Measurements from ENCODE around the gene VEZF1. TPM values are rescaled to one million over a fixed set of nuclear protein-coding genes. Genes with fewer than 3 reads are reported as not detected.
A peak's percentile ranks its signal among the peaks of the same experiment; 100 is the strongest.

VEZF1 gene
- total RNA-seq, 1 experiment from 2014 or later: 45.5 TPM

DNA sequence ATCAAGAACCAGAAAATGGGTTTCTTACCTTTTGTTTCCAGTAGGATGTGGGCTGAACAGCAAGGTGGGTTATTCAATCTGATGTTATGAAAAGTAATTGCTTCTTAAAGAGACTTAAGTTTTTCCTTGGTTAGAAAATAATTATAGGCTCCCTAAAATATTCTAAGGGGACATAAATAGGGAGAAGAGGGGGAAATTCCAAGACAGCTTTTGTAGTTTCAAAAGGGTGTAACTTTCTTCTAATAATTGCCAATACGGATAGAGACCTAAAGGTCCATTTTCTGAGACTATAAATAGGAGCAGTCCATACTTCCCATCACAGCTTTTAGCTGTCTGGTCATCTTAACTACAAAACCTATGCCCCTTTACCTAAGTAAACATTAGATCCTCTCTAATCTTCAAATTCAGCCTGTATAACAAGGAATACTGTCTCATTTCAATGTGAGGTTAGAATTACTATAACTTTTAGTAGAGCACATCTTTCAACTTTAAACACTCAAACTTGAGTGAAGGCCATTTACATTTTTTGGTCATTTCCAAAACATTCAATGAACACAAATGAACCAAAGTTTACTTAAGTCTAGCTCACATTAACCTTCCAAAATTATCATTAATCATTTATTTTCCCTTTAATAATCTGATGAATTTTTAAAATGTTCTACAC is 13.5 kb upstream of the VEZF1 start:
- DNase-seq (ENCODE audit: extremely low read depth, low read depth): no peak

DNA sequence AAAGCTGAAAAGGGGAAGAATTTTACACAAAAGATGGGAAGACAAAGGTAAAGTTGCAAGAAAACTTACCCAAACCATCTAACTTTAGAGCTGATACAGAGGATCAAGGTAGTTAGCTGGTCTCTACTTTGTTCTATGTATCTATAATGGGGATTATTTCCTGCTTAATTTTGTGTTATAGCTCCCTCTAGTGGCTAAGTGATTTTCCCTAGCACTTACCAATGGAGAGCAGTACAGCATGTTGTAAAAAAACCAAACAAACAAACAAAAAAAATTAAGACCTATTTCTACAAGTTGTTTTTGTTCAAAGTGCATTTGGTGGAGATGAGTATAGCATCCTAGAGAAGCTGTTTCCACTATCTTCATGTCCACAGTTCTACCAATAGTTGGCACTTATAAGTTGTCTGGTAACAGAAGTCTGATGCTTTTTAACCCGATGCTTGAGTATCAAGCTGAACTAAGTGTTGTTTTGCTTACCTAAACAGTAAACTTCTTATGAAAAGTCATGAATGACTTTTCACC is 11.5 kb upstream of the VEZF1 start:
- DNase-seq (ENCODE audit: extremely low read depth, low read depth): peak; percentile 77

DNA sequence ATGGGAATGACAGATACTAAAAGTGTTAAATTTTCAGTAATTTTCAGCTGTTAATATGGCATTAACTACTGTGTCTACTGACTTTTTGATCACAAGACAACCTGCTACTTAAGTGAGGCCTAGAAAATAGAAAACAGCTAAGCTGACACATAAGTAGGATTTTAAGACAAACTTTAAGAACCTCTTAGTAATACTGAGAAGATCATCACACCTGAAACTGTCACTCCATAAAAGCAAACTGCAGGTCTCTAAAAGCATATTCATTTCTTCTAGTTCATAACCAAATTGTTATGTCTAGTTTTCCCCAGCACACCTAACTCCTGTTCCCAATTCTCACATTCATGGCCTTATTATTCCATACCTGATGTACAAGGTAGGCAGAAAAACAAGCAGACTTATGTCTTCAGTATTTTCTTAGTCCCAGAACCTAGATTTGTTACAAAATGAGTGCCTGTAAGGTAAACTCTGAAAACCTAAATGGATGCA is 11.0 kb upstream of the VEZF1 start:
- DNase-seq (ENCODE audit: extremely low read depth, low read depth): no peak

DNA sequence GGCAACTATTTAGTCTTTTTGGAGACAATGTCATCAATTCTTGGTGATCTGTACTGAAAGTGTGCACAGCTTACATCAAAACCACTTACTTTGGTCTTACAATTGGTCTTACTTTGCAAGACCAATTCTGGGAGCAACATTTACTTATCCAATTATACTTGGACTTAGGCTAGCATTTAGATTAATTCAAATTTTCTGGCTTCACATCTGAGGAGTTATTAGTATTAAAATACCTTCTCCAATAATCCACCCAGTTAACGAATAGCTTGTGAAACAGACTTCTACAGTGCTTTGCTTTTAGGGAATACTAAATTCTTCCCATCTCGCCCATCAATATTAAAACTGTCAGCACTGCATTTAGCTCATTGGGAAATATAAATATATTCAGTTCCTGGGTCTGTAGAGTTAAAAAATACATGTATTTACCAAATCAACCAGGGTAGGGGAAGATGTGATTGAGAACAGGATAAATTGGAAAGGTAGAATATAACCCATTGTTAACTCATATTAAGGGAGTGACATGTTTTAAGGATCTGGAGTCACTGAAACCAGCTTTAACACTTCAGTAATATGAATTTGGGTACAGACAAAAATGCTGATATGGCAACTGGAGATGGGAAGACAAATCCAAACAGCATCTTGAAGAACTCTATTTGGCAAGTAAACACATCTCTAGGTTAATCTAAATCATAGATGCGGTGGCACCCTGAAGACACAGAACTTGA is 9.2 kb upstream of the VEZF1 start:
- no peak for DNase-seq (ENCODE audit: extremely low read depth, low read depth)

DNA sequence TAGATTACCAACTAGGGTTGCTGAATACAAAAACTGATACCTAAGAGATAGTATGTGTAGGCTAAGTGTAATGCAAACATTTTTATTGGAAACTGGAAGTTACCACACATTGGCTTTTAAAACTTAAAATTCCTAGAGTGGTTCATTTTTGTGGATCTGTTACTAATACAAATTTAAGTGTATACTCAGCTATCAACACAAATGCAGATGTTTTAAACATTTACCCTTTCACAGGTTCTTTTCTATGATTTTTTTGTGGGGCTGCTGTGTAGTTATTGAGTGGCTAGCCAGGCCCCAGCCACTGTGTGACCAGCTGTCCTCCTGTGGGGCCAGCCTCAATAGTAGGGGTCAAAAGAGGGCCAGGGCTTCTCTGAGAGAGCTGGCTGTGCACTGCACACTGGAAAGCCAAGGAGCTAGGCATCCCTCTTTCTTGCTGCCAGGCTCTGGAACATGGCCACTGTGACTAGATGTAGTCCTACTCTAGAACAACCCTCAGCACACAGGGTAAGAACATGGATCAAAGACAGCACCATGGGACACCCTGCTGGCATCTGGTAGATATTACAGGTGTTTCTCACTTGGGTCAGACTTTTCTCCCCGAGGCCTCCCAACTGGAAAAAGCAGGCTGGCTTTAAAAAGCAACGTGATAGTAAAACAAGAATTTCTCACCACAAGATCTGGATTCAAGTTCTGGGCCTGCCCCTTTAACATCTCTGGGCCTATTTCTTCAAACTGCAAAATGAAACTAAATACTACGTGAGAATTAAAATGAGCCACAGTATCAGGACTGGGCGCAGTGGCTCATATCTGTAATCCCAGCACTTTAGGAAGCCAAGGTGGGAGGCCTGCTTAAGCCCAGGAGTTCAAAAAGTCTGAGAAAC is 7.3 kb upstream of the VEZF1 start:
- DNase-seq (ENCODE audit: extremely low read depth, low read depth): peak; percentile 67

DNA sequence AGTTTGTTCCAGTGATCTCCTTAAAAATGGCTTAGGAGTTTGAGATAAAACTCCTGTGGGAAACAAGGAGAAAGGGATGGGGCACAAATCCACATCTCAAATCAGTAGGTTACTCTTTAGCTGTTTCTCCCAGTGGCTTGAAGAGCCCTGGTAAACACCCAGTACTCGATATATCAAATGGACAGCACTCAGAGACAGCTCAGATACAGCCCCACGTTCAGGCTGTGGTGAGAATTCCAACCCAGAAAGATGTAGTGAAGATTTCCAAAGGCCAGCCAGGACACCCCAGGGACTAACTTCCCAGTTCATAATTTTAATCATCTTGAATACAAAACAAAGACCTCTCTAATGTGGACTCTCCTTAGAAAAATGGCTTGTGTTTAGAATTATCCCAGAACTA is 6.4 kb upstream of the VEZF1 start:
- DNase-seq (ENCODE audit: extremely low read depth, low read depth): no peak

DNA sequence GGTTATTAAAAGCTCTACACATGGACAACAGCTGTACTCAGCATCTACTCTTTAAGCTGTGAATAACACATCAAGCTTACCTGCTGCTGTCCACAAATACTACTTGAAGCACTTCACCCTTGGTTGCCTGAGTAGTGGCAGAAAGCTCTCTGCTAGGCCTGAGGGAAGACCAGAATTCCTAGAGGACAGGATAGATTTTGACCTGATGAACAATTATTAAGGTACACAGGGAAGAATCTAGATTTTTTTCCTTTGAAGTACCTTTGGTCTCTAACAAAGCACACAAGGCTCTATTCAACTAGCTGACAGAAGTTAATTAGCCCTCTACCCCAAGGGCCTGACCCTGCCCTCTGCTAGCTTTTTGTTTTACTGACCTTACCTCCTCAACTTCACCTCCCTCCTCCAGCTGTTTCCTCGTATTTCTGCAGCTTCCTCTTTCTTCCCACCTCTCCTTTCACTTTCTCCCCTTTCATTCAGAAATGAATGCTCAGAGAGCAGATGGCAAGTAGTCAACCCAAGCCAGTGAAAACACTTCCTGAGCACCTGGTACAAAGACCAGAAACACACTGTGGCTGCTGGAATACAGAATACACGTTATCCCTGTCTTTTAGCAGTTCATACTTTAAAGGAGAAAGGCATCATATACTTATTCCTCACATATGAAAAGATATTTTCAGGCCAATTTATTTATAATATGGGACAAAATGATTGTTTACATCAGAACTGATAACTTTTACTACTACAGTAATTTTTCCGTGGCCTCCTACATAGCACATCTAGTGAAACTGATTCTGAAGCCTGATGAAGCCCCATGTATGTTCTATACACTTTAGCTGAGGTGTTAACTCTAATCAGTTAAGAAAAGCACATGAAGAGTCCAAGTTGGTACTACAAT is 5.7 kb upstream of the VEZF1 start:
- no peak for DNase-seq (ENCODE audit: extremely low read depth, low read depth)

DNA sequence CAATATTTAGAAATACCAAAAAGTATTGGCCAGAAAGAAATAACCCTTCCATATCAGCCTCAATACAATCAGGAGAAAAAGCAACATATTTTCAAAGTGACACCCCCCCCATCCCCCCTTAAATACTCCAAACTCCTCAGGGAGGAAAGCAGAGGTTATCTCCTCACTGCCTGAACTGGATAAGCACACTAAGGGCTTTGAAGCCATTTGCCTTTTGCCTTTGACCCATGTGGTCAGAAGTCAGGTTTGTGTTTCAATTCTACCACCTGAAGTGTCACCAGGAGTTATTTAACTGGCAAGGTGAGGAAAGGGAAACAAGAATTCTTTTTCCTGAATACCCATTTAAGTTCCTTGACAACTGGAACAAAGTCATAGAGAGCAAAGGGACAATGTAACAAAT is 3.5 kb upstream of the VEZF1 start:
- no peak for DNase-seq (ENCODE audit: extremely low read depth, low read depth)

DNA sequence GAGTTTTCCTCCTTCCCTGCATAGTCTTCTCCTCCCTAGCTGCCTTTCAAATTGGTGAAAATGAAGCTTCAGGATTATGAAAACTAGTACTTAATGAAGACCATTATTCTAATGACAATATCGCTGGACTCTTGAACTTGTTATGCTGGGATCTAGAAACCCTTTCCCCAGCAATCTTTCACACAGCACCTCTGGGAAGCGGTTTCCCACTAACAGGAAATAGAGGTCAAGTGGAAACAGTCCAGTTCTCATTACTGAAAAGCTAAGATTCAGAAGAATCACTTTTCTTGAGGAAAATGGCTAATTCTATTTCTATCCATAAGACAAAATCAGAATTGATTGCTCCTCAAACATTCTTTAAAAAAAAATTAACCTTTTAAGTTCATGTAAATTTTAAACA is 2.0 kb upstream of the VEZF1 start:
- no peak for DNase-seq (ENCODE audit: extremely low read depth, low read depth)

DNA sequence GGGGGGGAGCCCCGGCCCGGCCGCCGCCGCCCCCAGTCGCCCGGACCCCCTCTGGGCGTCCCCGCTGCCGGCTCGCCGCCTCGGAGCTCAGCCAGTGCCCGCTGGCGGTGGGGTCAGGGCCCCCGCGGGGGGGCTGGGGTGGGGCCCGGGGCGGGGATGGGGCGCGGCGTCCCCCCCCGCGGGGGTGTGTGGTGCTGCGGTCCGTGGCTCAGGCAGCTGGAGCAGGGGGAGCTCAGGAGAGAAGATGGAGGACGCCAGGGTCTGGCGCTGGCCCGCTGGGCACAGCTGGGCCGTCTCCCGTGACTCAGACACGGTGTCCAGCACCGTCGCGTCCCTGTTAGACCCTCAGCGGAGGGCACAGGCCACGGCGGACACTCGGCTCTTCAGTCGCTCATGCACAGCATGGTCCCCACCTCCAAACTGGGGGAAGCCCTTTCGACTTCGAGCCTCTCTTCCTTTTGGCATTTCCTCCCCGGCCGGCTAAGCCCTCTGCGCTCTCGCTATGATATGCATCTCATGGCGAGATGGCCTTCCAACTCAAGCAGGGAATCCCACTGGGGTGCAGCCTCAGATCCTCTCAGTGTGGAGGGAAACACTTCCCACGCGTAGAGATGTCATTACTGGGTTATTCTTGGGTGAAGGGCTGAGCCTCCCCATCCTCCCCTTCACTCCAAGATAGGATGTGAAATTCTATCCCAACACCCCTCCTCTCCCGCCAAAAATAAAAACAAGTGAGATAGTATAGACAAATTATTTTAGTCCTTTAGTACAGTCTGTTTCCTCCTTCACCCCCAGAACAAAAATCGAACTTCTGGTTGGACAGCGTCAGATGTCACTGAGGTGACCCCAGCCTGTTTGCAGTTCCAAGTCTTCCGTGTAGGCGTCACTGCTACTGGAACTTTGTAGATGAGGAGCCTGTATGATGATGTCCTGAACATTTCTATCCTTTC is 522 bp upstream of the VEZF1 start:
- peak; percentile 46 for DNase-seq (ENCODE audit: extremely low read depth, low read depth)

DNA sequence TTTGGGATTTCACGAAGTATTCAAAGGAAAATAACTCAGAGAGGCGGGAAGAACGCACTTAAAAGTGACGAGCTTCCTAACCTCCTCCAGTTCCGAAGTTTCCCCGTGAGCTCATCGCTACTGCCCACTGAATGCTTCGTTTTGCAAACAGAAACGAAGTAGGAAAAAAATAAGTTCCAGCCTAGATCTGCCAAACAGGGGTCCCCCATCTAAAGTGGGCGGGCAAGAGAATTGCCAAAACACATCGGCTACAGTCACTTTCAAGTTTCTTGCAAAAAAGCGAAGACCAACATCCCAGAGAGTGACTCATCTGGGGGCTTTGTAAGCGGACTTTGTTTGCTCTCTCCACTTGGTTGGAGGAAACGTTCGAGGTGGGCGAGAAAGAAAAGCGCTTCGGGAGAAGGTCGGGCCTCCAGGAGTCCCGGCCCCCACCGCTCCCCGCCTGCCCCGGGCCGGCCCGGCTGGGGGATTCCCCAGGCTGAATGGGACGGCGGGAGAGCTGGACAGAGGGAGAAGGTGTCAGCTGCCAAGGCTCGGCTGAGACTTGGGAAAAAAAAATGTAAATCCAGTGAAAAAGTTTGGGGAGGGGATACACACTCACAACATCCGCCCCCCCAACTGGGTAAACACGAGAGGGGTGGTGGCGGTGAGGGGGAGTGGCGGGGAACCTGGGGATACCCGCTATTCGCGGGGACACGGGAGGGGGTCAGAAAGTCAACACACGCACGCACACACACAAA is 1.0 kb downstream of the VEZF1 start:
- DNase-seq (ENCODE audit: extremely low read depth, low read depth): no peak

DNA sequence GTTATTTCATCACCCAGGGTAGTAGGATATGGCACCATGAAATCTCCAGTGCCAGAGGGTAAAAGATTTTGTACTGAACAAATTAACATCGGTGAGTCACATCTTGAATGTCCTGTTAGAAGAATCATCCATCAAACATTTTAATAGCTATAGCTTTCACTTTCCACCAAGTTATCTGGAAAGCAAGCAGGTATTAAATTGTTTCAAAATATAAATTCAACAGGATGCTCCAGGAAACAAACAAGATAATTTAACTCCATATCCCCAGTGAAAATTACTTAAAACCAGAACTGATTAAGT is 2.4 kb downstream of the VEZF1 start:
- no peak for DNase-seq (ENCODE audit: extremely low read depth, low read depth)

DNA sequence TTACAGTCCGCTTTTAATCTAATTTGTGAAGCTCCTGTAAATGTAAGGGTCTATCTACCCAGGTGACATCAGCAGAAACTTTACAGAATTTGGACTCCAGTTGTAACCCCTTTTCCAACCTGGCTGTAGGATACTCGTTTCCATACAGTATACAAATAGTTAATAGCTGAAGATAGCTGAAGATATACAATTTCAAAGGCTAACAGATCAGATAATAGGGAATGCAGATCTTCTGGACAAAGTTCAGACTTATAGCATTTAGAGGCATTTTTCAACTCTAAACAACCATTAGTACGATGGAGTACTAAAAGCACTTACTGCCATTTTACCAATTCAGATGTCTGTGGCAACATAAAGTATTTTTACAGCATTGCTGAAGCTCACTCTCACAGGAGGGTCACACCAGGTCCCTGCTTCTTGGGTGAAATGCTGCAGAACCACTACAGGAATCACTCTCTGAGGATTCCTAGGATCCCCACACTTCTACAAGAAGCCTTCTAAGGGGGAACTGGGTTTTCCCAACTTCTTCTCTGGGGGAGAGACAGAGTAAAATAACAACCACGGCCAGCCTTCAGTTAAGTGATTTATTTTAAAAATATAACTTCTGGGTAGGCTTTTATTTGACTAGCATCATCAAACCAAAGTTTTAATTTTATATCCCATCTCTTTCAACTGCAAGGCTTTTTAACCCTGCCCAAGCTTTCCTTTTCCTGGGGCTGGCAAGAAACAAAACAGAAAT is 2.9 kb downstream of the VEZF1 start:
- no peak for DNase-seq (ENCODE audit: extremely low read depth, low read depth)

DNA sequence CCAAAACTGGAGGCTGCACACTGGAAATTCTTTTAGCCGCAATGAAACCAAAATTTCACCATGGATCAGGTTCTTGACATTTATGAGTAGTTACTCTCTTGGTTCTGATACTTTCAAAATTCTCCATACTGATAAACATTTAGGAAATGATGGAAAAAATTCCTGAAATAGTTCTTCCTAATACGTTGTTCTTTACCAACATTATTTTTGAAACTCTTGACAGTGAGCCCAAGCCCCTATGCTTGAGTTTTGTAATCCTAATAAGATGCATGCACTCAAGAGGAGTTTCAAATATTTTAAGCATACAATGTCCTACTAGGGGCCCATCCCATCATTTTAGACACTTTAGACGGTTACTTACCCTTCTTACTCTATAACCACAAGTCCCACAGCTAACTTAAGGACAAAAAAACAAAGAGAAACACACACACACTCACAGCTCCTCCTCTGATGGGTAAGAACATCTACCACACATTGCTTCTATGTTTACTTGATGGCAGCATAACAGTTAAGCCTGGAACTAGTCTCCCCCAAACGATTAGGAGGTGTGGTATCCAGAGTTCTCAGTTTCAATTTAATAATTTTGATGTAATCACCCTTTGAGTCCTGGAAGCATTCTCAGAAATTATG is 3.7 kb downstream of the VEZF1 start:
- DNase-seq (ENCODE audit: extremely low read depth, low read depth): no peak

DNA sequence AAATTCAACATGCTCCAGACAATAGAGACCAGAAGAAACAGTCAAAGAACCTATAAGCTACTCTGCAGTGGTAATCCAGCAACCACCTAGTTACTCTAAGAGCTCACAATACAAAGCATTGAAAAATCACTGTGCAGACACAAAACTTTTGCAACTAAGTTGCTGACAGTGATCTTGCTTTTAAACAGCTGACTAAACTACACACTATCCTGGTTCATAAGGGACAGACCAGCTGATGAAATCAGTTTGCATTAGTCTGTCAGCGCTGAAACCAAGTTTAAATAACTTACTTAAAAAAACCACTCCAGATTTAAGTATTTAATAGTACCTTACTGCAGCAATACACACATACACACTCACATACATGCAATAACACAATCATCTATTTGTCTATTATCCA is 4.6 kb downstream of the VEZF1 start:
- DNase-seq (ENCODE audit: extremely low read depth, low read depth): no peak

DNA sequence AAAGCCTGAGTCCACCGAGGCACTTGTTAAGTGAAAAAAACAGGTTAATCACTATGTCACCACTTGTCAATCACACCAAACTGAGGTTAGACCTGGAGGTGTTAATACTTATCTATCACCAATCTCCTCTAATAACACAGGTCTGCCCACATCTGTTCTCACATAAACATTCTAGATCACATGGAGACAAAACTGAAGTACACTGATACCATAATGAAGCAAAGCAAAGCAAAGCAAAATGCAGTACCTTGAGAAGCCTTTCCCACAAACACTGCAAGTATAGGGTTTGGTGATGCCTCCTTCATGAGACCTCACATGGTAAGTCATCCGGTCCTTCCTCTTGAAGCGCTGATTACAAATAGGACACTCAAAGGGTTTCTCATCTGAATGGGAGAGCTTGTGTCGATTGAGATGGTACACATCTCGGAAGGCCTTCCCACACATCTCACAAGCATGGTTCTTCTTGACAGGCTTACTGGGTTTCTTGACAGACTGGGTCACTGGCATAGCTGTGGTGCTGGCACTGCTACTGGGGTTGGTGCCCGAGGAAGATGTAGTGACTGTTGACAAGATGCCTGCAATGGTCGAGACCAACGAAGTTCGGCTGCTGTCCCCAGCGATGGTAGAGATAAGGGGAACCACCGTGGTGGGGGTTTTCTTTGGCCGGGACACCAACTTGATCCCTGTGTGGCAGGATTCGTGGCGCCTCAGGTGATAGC is 5.4 kb downstream of the VEZF1 start:
- no peak for DNase-seq (ENCODE audit: extremely low read depth, low read depth)

DNA sequence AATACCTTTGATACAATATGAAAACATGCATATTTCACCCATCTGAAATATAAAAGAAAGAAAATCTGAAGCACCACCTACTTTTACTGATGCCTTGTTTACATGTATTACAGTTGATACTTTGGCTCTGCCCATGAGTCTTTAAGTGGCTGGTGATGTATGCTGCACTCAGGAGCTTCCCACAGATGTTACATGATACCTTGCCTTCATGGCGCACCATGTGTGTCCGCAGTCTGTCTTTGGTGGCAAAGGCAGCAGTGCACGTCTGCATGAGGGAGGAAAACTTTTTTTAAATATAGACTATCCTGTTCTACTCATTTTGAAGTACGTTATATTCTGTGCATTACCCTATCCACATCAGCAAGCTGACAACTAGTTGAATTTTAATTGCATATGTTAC is 7.5 kb downstream of the VEZF1 start:
- DNase-seq (ENCODE audit: extremely low read depth, low read depth): no peak
